HK-2 (cell line): Measurements from ENCODE around the gene FAM131A.

ENCODE experiments used
- DNase-seq: peaks from one replicate; pipeline ENCODE4 v3.0.0-alpha.2; 2018; ENCODE audit not compliant: unreplicated experiment

Gene FAM131A

GRCh38 chr3:184377882-184378445 lies 40.6 kb downstream of the FAM131A start, which contains the start of gene THPO:
THPO (minus strand) TSS chr3:184378207; CDS start chr3:184376259, 1,948 bp downstream.
- DNase-seq = no peak

- DNase-seq = no peak
Measured at GRCh38 chr3:184378651-184379357, 41.4 kb downstream of the FAM131A start.

DNA sequence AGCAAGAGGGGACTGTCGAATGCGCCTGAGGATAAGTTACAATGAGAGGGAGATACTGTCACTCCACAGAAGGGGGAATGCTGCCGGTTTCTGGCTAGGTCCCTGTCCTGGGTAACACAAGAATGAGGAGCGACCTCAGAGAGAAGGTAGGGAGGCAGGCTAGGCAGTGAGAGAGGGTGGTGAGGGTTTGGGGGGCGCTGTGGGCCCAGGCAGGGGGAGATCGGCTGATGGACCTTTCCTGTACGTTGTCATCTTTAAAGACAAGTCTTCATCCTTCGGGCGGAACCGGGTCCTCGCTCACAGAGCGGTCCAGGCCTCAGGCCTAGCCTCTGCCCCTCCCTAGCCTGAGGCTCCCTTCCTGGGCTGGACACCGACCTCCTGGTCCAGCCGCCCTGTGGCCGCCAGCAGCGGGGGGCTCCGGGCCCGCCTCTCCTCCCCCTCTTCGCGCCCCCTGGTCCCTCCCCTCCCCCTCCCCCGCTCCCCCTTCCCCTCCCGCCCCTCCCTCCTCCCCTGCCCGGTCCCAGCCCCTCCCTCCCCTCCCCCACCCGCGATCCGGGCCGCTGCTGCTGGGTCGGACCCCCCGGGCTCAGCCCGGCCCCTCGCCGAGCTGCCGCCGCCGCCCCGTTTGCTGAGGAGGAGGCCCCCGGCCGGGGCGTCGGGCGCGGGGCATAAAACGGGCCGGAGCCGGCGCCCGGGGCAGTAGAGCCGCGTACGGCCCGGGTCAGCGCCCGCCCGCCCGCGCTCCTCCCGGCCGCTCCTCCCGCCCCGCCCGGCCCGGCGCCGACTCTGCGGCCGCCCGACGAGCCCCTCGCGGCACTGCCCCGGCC lies 42.2 kb downstream of the FAM131A start, which contains the start of gene CHRD:
Gene CHRD (plus strand): TSS at position 697 of the 827 bp plus-strand sequence. CDS start 265 bp downstream, outside the sequence.
- no peak for DNase-seq

GRCh38 chr3:184380185-184380626 lies 42.8 kb downstream of the FAM131A start:
- no peak for DNase-seq

DNA sequence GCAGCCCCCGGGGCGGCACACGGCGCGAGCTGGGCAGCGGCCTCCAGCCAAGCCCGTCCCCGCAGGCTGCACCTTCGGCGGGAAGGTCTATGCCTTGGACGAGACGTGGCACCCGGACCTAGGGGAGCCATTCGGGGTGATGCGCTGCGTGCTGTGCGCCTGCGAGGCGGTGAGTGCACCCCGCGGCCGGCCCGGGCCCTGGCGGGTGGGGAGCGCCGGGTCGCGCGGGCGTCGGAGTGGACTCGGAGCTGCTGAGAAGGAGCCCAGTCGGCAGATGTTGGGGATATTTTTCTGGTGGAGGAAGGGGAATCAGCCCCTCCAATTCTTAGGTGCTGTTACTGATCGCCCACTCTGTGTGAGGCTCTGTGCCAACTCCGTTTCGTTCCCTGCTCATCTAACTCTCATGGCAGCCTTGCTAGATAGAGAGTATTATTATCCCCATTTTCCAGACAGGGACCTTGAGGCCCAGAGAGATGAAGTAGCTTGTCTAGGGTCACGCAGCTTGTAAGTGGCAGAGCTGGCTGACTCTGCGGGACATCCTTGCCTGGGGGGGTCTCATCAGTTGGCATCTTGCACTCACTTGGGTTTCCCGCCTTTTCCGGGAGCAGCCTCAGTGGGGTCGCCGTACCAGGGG lies 43.3 kb downstream of the FAM131A start:
- no peak for DNase-seq

GRCh38 chr3:184381261-184382224 lies 44.1 kb downstream of the FAM131A start:
- no peak for DNase-seq

GRCh38 chr3:184382326-184383032 lies 45.1 kb downstream of the FAM131A start:
- DNase-seq = no peak

- DNase-seq = no peak
Measured at GRCh38 chr3:184383033-184383740, 45.8 kb downstream of the FAM131A start.

DNA sequence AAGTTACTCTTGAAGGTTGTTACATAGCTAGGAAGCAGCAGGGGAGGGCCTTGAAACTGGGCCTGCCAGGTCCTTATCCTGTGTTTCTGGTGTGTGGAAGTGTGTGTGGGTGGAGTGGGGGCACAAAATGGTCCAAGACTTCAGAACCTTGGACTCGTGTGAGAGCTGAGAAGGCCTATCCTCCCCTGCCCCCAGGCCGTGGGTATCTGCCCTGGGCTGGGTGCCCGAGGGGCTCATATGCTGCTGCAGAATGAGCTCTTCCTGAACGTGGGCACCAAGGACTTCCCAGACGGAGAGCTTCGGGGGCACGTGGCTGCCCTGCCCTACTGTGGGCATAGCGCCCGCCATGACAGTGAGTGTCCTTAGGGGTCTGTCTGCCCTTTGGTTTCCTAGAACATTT lies 46.9 kb downstream of the FAM131A start:
- no peak for DNase-seq

DNA sequence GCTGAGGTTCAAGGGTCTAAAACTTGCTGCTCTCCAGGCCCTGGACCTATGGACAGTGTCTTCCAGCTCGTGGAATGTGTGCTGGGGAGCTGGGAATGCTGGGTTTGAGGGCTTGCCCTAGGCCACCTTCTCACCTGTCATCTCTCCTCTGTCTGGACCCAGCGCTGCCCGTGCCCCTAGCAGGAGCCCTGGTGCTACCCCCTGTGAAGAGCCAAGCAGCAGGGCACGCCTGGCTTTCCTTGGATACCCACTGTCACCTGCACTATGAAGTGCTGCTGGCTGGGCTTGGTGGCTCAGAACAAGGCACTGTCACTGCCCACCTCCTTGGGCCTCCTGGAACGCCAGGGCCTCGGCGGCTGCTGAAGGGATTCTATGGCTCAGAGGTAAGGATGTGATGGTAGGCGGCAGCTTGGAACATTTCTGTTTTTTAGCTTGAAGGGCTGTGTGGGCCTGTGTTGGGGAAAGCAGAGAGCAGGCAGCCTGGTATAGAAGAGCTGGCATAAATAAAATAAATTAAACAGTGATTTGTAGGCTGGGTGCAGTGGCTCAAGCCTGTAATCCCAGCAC lies 47.5 kb downstream of the FAM131A start:
- DNase-seq = no peak

- no peak for DNase-seq
Measured at GRCh38 chr3:184386047-184386806, 48.8 kb downstream of the FAM131A start.

- DNase-seq = no peak
Measured at GRCh38 chr3:184387174-184387714, 49.8 kb downstream of the FAM131A start.

DNA sequence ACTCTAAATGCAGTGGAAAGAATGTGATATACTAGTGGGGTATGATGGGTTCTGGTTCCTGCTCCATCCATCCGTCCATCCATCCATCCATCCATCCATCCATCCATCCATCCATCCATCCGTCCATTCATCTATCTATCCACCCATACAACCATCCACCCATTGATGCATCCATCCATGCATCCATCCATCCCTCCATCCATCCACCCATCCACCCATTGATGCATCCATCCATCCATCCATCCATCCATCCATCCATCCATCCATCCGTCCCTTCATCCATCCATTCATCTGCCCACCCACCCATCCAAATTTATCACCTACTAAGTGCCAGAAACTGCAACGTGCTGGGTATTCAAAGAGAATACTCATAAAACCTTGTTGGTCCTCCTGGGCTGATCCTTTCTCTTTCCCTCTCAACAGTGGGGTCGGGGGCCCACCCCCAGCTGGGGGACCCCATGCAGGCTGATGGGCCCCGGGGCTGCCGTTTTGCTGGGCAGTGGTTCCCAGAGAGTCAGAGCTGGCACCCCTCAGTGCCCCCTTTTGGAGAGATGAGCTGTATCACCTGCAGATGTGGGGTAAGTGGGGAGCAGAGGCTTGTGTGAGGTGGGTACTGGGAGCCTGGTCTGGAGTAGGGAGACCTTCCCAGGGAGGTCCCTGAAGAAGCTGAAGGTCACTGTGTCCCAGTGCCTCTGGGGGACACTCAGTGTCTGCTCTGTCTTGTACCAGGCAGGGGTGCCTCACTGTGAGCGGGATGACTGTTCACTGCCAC lies 51.0 kb downstream of the FAM131A start:
- no peak for DNase-seq

- DNase-seq = no peak
Measured at GRCh38 chr3:184388936-184389230, 51.5 kb downstream of the FAM131A start.

GRCh38 chr3:184389384-184389783 lies 52.0 kb downstream of the FAM131A start:
- no peak for DNase-seq

GRCh38 chr3:184389935-184390528 lies 52.6 kb downstream of the FAM131A start:
- DNase-seq = no peak

DNA sequence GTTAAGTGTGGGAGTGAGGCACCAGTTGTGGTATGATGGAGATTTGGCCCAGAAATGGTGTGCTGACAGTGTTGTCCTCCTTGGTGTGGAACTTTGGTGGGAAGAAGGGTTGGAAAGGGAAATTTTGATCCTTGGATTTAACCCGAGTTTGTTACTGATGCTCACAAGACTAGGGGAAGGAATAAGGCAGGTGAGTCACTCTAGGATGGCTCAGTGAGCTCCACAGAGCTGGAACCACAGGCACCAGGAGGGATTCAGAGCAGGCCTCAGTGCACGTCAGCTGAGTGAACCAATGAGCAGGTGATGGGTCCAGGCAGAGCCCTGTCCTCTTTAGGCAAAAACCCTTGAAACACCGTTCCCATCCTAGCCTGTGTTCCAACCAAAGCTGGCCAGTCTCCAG lies 53.9 kb downstream of the FAM131A start:
- no peak for DNase-seq
